Activated gamma-delta T cell treated with Interleukin-2 at 50 U/mL for 16 hours (primary cell): ENCODE measurements around the gene MINK1.
"Not testable (repeated sequence)": the region's sequence is repeated elsewhere in the genome, so short reads cannot be mapped to it uniquely, and the experiment has no call there.

Experiments used
- DNase-seq: peaks from one replicate; pipeline ENCODE4 v3.0.0-alpha.2; 2020

MINK1 gene

GRCh38 chr17:4901648-4902344, 68.7 kb downstream of the MINK1 start:
- no peak for DNase-seq

GRCh38 chr17:4902540-4902939, 69.4 kb downstream of the MINK1 start:
- no peak for DNase-seq

- peak; percentile 74 for DNase-seq
These were observed 70.1 kb downstream of the MINK1 start, which contains the start of gene CHRNE for GRCh38 chr17:4903051-4903818. Gene CHRNE, minus strand, starts transcription at chr17:4903098. Its CDS starts 35 bp downstream, at chr17:4903063.

- DNase-seq, result not testable (repeated sequence)
These were observed 73.5 kb downstream of the MINK1 start for GRCh38 chr17:4906642-4907041.

GRCh38 chr17:4908301-4908700, 75.2 kb downstream of the MINK1 start:
- no peak for DNase-seq

GRCh38 chr17:4908711-4909496, 75.8 kb downstream of the MINK1 start:
- peak; percentile 75 for DNase-seq

- no peak for DNase-seq
These were observed 80.9 kb downstream of the MINK1 start for GRCh38 chr17:4913994-4914393.

- not testable (repeated sequence) for DNase-seq
These were observed 81.4 kb downstream of the MINK1 start for GRCh38 chr17:4914551-4914950.

- no peak for DNase-seq
These were observed 86.4 kb downstream of the MINK1 start for GRCh38 chr17:4919511-4920047.

GRCh38 chr17:4920351-4921048, 87.4 kb downstream of the MINK1 start:
- no peak for DNase-seq

- DNase-seq, result no peak
These were observed 88.2 kb downstream of the MINK1 start for GRCh38 chr17:4921320-4921719.

GRCh38 chr17:4926577-4927335, 93.6 kb downstream of the MINK1 start:
- DNase-seq, result not testable (repeated sequence)

GRCh38 chr17:4928881-4929280, 95.7 kb downstream of the MINK1 start:
- DNase-seq, result no peak

GRCh38 chr17:4931963-4932362, 98.8 kb downstream of the MINK1 start, which contains the start of gene GP1BA:
Gene GP1BA, plus strand, starts transcription at chr17:4932277. Its CDS starts 328 bp downstream, at chr17:4932605.
- DNase-seq, result no peak

GRCh38 chr17:4932756-4933155, 99.6 kb downstream of the MINK1 start:
- DNase-seq, result no peak

GRCh38 chr17:4933646-4934045, 100.5 kb downstream of the MINK1 start:
- DNase-seq, result no peak

GRCh38 chr17:4934173-4934979, 101.2 kb downstream of the MINK1 start:
- DNase-seq, result no peak

- DNase-seq, result no peak
These were observed 102.5 kb downstream of the MINK1 start for GRCh38 chr17:4935650-4936049.

- no peak for DNase-seq
These were observed 103.3 kb downstream of the MINK1 start for GRCh38 chr17:4936436-4936835.

GRCh38 chr17:4937553-4937952, 104.4 kb downstream of the MINK1 start:
- DNase-seq, result no peak

- DNase-seq, result no peak
These were observed 104.9 kb downstream of the MINK1 start for GRCh38 chr17:4938069-4938491.
